Measurements from ENCODE around the gene KLHL21. TPM values are rescaled to one million over a fixed set of nuclear protein-coding genes. Genes with fewer than 3 reads are reported as not detected.

The KLHL21 gene
- total and polyA plus RNA-seq, 9 of the 15 experiments (the other 6 are each of a cell fraction or from before 2014, with no cell fraction given) = 2.1 to 42.1 (median 17.5) TPM

GRCh38 chr1:6614929-6615785 is 12.5 kb upstream of the KLHL21 start (continued):
- TF ChIP-seq TSHZ1 (CRISPR knock-in tag; IDR thresholded peaks at IDR 0.05) (no peak), GABPB1 (CRISPR knock-in tag; IDR thresholded peaks at IDR 0.05) (peak; percentile 23; the same call in 1 of the 2 replicates), RERE (CRISPR knock-in tag; IDR thresholded peaks at IDR 0.05; ENCODE audit: borderline replicate concordance) (no peak), SMARCA4 (IDR thresholded peaks at IDR 0.05) (no peak), CREM (IDR thresholded peaks at IDR 0.05; ENCODE audit: low read depth) (no peak), EGR1 (conservative IDR thresholded peaks at IDR 0.05) (peak; percentile 92), XRCC4 (IDR thresholded peaks at IDR 0.05; ENCODE audit: extremely low read depth, insufficient read depth, insufficient read length) (no peak), ZEB2 (IDR thresholded peaks at IDR 0.05) (no peak), HSF4 (CRISPR knock-in tag; IDR thresholded peaks at IDR 0.05; ENCODE audit: borderline replicate concordance) (no peak), FOXA3 (CRISPR knock-in tag; conservative IDR thresholded peaks at IDR 0.05 in 1 of 2, IDR thresholded peaks at IDR 0.05 in 1 of 2) (no peak), ARHGAP35 (IDR thresholded peaks at IDR 0.05; ENCODE audit: partially characterized antibody) (no peak), CHD1 (IDR thresholded peaks at IDR 0.05; ENCODE audit: low read length) (peak; percentile 62), SAFB (IDR thresholded peaks at IDR 0.05; ENCODE audit: borderline replicate concordance, low read depth, low read length) (peak; percentile 50; the same call in 1 of the 2 replicates), TCF15 (CRISPR knock-in tag; IDR thresholded peaks at IDR 0.05) (no peak), RBBP5 (IDR thresholded peaks at IDR 0.05; ENCODE audit: borderline replicate concordance, insufficient read depth, low read length, poor library complexity, severe bottlenecking) (peak; percentile 85), TRIM25 (IDR thresholded peaks at IDR 0.05; ENCODE audit: borderline replicate concordance) (no peak)
